ENCODE measurements around the gene ABHD4. TPM values are rescaled to one million over a fixed set of nuclear protein-coding genes. Genes with fewer than 3 reads are reported as not detected.

The ABHD4 gene
- total RNA-seq, 2 experiments from 2014 or later = 5.6 to 15.6 TPM

- no TSS peak for BruUV-seq (replicated peaks)
- peaks cover 8% of the 10 kb centered on the region for H3K4me1 ChIP-seq (ENCODE audit: insufficient read depth, low read length, poor library complexity, severe bottlenecking)
- CTCF ChIA-PET (ENCODE audit: unreplicated experiment) = no interaction called here
Observed at GRCh38 chr14:22610931-22611330, 12.8 kb downstream of the ABHD4 start.

GRCh38 chr14:22613106-22613695 is 15.1 kb downstream of the ABHD4 start:
- intact Hi-C loops (cut with micrococcal nuclease; ENCODE audit: unreplicated experiment) = no loop called here
- POLR2A ChIA-PET = no interaction called here

More at GRCh38 chr14:22610931-22611330, 12.8 kb downstream of the ABHD4 start:
- H3K27ac ChIP-seq (ENCODE audit: low read depth, low read length, poor library complexity, severe bottlenecking) = no peak overlapping the region
- no peaks in the 10 kb centered on the region for H3K9me3 ChIP-seq (ENCODE audit: low read length)
- no peak for DNase-seq (ENCODE audit: low spot score)
- no peaks in the 10 kb centered on the region for H4K20me1 ChIP-seq (ENCODE audit: insufficient read depth, low read length)
- H3K36me3 ChIP-seq (ENCODE audit: insufficient read depth, low read length) = peaks cover 10% of the 10 kb centered on the region
- TF ChIP-seq EZH2phosphoT487 (IDR thresholded peaks at IDR 0.05; ENCODE audit: borderline replicate concordance, low read depth, low read length) (no peak), CTCF (conservative IDR thresholded peaks at IDR 0.05; ENCODE audit: low read length) (no peak)
- POLR2A ChIA-PET = interaction anchor here (0.6 to 1.0 kb wide), 2 partner anchors 9 to 494 kb away, joined by 3 read pairs; no protein-coding TSS in a partner anchor
- no peak overlapping the region for H3K4me3 ChIP-seq (ENCODE audit: low read depth, low read length, poor library complexity, severe bottlenecking)
- intact Hi-C loops (cut with micrococcal nuclease; ENCODE audit: unreplicated experiment) = no loop called here
- no peak overlapping the region for H3K4me2 ChIP-seq (ENCODE audit: low read length)
- no peaks in the 10 kb centered on the region for H3K79me2 ChIP-seq (ENCODE audit: insufficient read depth, low read depth, low read length)
- H2AFZ ChIP-seq (ENCODE audit: low read length) = no peak overlapping the region
- H3K9me2 ChIP-seq (ENCODE audit: insufficient read depth, low read length) = no peaks in the 10 kb centered on the region

More at GRCh38 chr14:22613106-22613695, 15.1 kb downstream of the ABHD4 start:
- Histone ChIP-seq H2AFZ (ENCODE audit: low read length) (no peak overlapping the region), H3K4me1 (ENCODE audit: insufficient read depth, low read length, poor library complexity, severe bottlenecking) (peaks cover 8% of the 10 kb centered on the region), H4K20me1 (ENCODE audit: insufficient read depth, low read length) (no peaks in the 10 kb centered on the region), H3K4me3 (ENCODE audit: low read depth, low read length, poor library complexity, severe bottlenecking) (no peak overlapping the region), H3K27ac (ENCODE audit: low read depth, low read length, poor library complexity, severe bottlenecking) (no peak overlapping the region), H3K9me3 (ENCODE audit: low read length) (no peaks in the 10 kb centered on the region), H3K36me3 (ENCODE audit: insufficient read depth, low read length) (peaks cover 10% of the 10 kb centered on the region), H3K4me2 (ENCODE audit: low read length) (no peak overlapping the region), H3K9me2 (ENCODE audit: insufficient read depth, low read length) (no peaks in the 10 kb centered on the region), H3K79me2 (ENCODE audit: insufficient read depth, low read depth, low read length) (no peaks in the 10 kb centered on the region)
- BruUV-seq (replicated peaks) = no TSS peak
- no peak for TF ChIP-seq EZH2phosphoT487 (IDR thresholded peaks at IDR 0.05; ENCODE audit: borderline replicate concordance, low read depth, low read length)
- TF ChIP-seq CTCF (conservative IDR thresholded peaks at IDR 0.05; ENCODE audit: low read length) = 0 out of 2 replicates have a peak, but pooled peaks have one; percentile 27
- no peak for DNase-seq (ENCODE audit: low spot score)
- CTCF ChIA-PET (ENCODE audit: unreplicated experiment) = interaction anchor here (0.5 kb wide), 1 partner anchor 43 kb away, joined by 3 read pairs; no protein-coding TSS in a partner anchor
